ENCODE measurements around the gene PELI1.

Gene PELI1

GRCh38 chr2:64186699-64187605 lies 42.7 kb upstream of the PELI1 start:
- ChIA-PET POLR2A (no interaction called here), CTCF (no interaction called here)
- TF ChIP-seq CTCF (IDR thresholded peaks at IDR 0.05; ENCODE audit: control extremely low read depth, extremely low read depth, low read depth, missing control alignments) = no peak
- no peak for DNase-seq (ENCODE audit: extremely low spot score)

- POLR2A ChIA-PET = no interaction called here
- DNase-seq (ENCODE audit: extremely low spot score) = peak; percentile 65
- CTCF ChIA-PET = interaction anchor here (0.8 to 1.7 kb wide), 11 partner anchors 11 to 149 kb away, joined by 3 to 6 read pairs (median 4); no protein-coding TSS in a partner anchor
- TF ChIP-seq CTCF (IDR thresholded peaks at IDR 0.05; ENCODE audit: control extremely low read depth, extremely low read depth, low read depth, missing control alignments) = no peak
These were observed 35.5 kb upstream of the PELI1 start for GRCh38 chr2:64179582-64180321.

- POLR2A ChIA-PET = no interaction called here
- CTCF ChIA-PET = interaction anchor here (1.5 to 2.1 kb wide), 2 partner anchors 58 to 127 kb away, joined by 4 read pairs; no protein-coding TSS in a partner anchor
- no peak for TF ChIP-seq CTCF (IDR thresholded peaks at IDR 0.05; ENCODE audit: control extremely low read depth, extremely low read depth, low read depth, missing control alignments)
- DNase-seq (ENCODE audit: extremely low spot score) = no peak
These were observed 33.1 kb upstream of the PELI1 start for GRCh38 chr2:64177315-64177714.

GRCh38 chr2:64175419-64176197 lies 31.4 kb upstream of the PELI1 start:
- ChIA-PET POLR2A (no interaction called here), CTCF (interaction anchor here (0.8 to 1.5 kb wide), 3 partner anchors 12 to 60 kb away, joined by 3 to 4 read pairs (median 3); no protein-coding TSS in a partner anchor)
- no peak for DNase-seq (ENCODE audit: extremely low spot score)
- no peak for TF ChIP-seq CTCF (IDR thresholded peaks at IDR 0.05; ENCODE audit: control extremely low read depth, extremely low read depth, low read depth, missing control alignments)

GRCh38 chr2:64173156-64174135 lies 29.2 kb upstream of the PELI1 start:
- no peak for DNase-seq (ENCODE audit: extremely low spot score)
- POLR2A ChIA-PET = no interaction called here
- CTCF ChIA-PET = interaction anchor here (0.8 to 1.5 kb wide), 6 partner anchors 10 to 31 kb away, joined by 3 to 5 read pairs (median 3); no protein-coding TSS in a partner anchor
- TF ChIP-seq CTCF (IDR thresholded peaks at IDR 0.05; ENCODE audit: control extremely low read depth, extremely low read depth, low read depth, missing control alignments) = no peak

All from GM10248 (cell line).